Breast epithelium (tissue), 4 donors: Measurements from ENCODE around the gene LRG1. TPM values are rescaled to one million over a fixed set of nuclear protein-coding genes. Genes with fewer than 3 reads are reported as not detected.
A peak's percentile ranks its signal among the peaks of the same experiment; 100 is the strongest.
"Not testable (repeated sequence)": the region's sequence is repeated elsewhere in the genome, so short reads cannot be mapped to it uniquely, and the experiment has no call there.

ENCODE experiments used
- DNase-seq, 2 donors: peaks; one replicate each; pipeline ENCODE4 v3.0.0-alpha.2; 2019; ENCODE audit warnings: low spot score in 2 of 2
- H3K27ac ChIP-seq, 2 donors: fragments of 200-600 bp; sonication (generic) in 1 of 2; one replicate each; pipeline ENCODE4 v1.5.1; 2016 to 2019; ENCODE audit warnings: mild to moderate bottlenecking in 1 of 2
- H3K27me3 ChIP-seq, 2 donors: fragments of 200-600 bp; sonication (generic) in 1 of 2; one replicate each; pipeline versions ENCODE4 v1.5.1 to v1.6.0; 2017 to 2019; ENCODE audit warnings: control low read depth in 1 of 2, mild to moderate bottlenecking in 1 of 2
- H3K36me3 ChIP-seq: fragments of 200-600 bp; one replicate; pipeline ENCODE4 v1.5.1; 2019
- H3K4me1 ChIP-seq, 2 donors: fragments of 200-600 bp; sonication (generic); one replicate each; pipeline ENCODE4 v1.5.1; 2016 to 2019; ENCODE audit warnings: control low read depth in 1 of 2
- H3K4me3 ChIP-seq, 3 donors: fragments of 200-600 bp; sonication (generic); 1 replicate in 2 of 3; 2 replicates in 1 of 3; pipeline ENCODE4 v1.5.1; 2016 to 2019; ENCODE audit warnings: mild to moderate bottlenecking in 3 of 3, moderate library complexity in 2 of 3
- H3K9me3 ChIP-seq, 2 donors: fragments of 200-600 bp; sonication (generic) in 1 of 2; one replicate each; pipeline ENCODE4 v1.5.1; 2016 to 2019; ENCODE audit warnings: control low read depth in 1 of 2
- POLR2A ChIP-seq: fragments of 450-650 bp; IDR thresholded peaks from one replicate; pipeline ENCODE4 v1.6.1; 2016; ENCODE audit warnings: antibody characterized with exemption, mild to moderate bottlenecking, moderate library complexity
- POLR2AphosphoS5 ChIP-seq, 3 donors: sonication (generic); formaldehyde crosslinking; IDR thresholded peaks; one replicate each; pipeline ENCODE4 v1.6.1; 2017; ENCODE audit warnings: antibody characterized with exemption in 3 of 3
- intact Hi-C: fragments of 100-400 bp; cut with DNase I; formaldehyde crosslinking; loops from one replicate; pipeline ENCODE4 v1.15.1; 2023; ENCODE audit warnings: low total_unique reads
- total RNA-seq, 3 donors: library from RNA; depleted of rRNA; stranded (reverse); fragments of >200 nt; gene quantifications; one replicate each; pipeline ENCODE4 v1.1.0, GENCODE V29; 2016
- TF ChIP-seq, protein P1 (sequence below), 3 donors: fragments of 450-650 bp; IDR thresholded peaks; one replicate each; pipeline ENCODE4 v1.5.1; 2016 to 2017; ENCODE audit warnings: antibody characterized with exemption in 3 of 3, mild to moderate bottlenecking in 3 of 3, moderate library complexity in 3 of 3

Gene LRG1
- total RNA-seq, 3 donors from 2014 or later = 0.64 to 14.7 (median 5.7) TPM

DNA sequence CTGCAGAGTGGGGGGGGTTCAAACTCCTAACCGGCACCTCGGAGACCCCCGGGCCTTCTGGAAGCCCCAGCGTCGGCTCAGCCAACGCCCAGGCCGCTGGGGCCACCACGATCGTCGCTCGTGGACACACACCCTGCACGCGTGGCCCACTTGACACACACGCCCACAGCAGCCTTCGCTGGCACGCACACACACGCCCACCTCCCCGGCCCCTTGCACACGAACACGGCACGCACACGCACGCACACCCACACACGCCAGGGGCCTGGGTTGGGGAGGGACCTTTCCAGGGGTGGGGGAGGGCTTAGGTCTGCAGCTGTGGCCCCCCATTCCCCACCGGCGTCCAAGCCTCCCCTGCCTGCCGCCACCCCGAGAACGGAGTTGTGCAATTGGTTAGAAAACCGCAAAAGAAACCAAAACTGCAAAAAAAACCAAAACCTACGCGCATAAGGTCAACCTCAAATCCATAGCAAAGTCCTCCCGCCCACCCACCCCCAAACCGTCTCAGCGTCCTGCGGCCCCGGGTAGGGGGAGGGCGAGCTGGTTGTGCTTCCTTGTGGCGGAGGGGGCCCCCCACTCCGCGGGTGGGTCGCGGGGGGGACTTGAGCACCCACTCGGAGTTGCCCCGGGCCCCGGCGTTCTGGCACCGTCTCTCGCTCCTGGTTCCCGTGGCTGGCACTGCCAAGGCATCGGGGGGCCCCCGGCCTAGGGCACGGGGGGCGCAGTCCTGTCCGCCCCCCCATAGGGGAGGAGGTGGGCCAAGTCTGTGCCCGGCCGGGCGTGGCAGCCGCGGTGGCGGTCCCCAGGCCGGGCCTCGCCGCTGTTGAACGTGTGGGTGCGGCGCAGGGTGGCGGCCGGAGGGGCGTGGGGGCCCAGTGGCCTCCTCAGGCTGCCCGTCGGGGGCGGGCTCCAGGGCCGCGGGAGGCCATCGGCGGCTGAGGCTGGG, 3.3 kb upstream of the LRG1 start:
- DNase-seq = no peak
- Histone ChIP-seq H3K27ac (peak overlapping the region in 1 of 2 donors; percentile 3), H3K9me3 (no peaks in the 10 kb centered on the region), H3K27me3 (peaks cover 0 to 8% of the 10 kb centered on the region in 2 donors), H3K4me3 (peak overlapping the region; percentile 21 to 61 (median 47)), H3K36me3 (no peaks in the 10 kb centered on the region), H3K4me1 (no peaks in the 10 kb centered on the region)
- intact Hi-C loops = no loop called here
- no peak for TF ChIP-seq POLR2AphosphoS5 (IDR thresholded peaks at IDR 0.05)
- TF ChIP-seq, protein P1, sequence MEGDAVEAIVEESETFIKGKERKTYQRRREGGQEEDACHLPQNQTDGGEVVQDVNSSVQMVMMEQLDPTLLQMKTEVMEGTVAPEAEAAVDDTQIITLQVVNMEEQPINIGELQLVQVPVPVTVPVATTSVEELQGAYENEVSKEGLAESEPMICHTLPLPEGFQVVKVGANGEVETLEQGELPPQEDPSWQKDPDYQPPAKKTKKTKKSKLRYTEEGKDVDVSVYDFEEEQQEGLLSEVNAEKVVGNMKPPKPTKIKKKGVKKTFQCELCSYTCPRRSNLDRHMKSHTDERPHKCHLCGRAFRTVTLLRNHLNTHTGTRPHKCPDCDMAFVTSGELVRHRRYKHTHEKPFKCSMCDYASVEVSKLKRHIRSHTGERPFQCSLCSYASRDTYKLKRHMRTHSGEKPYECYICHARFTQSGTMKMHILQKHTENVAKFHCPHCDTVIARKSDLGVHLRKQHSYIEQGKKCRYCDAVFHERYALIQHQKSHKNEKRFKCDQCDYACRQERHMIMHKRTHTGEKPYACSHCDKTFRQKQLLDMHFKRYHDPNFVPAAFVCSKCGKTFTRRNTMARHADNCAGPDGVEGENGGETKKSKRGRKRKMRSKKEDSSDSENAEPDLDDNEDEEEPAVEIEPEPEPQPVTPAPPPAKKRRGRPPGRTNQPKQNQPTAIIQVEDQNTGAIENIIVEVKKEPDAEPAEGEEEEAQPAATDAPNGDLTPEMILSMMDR (IDR thresholded peaks at IDR 0.05) = no peak
- no peak for TF ChIP-seq POLR2A

DNA sequence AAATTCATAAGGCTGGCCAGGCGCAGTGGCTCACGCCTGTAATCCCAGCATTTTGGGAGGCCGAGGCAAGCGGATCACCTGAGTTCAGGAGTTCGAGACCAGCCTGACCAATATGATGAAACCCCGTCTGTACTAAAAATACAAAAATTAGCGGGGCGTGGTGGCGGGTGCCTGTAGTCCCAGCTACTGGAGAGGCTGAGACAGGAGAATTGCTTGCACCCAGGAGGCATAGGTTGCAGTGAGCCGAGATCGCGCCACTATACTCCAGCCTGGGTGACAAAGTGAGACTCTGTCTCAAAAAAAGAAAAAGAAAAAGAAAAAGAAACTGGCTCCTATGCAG, 1.9 kb upstream of the LRG1 start:
- H3K4me1 ChIP-seq, H3K27me3 ChIP-seq, H3K9me3 ChIP-seq, H3K4me3 ChIP-seq, intact Hi-C loops, H3K27ac ChIP-seq, DNase-seq, H3K36me3 ChIP-seq: not testable (repeated sequence)

DNA sequence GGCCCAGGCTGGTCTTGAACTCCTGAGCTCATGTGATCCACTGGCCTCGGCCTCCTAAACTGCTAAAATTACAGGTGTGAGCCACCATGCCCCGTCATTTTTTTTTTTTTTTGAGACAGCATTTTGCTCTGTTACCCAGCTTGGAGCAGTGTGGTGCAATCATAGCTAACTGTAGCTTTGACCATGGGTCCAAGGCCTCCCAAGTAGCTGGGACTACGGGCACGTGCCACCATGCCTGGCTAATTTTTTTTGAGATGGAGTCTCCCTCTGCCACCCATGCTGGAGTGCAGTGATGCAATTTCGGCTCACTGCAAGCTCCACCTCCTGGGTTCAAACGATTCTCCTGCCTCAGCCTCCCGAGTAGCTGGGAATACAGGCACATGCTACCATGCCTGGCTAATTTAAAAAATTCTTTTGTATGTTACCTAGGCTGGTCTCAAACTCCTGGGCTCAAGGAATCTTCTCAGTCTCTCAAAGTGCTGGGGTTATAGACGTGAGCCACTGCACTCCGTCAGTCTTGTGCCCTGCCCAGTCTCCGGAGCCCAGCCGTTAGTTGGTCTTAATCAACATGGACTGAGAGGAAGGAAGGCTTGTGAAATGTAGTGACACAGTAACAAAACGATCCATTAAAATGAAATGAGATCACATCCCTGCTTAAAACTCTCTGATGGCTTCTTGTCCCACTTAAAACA, 1.4 kb upstream of the LRG1 start:
- H3K36me3 ChIP-seq = no peaks in the 10 kb centered on the region
- H3K27ac ChIP-seq = no peak overlapping the region
- DNase-seq = no peak
- no peaks in the 10 kb centered on the region for H3K4me1 ChIP-seq
- H3K4me3 ChIP-seq = no peak overlapping the region
- TF ChIP-seq POLR2AphosphoS5 (IDR thresholded peaks at IDR 0.05) = no peak
- no peak for TF ChIP-seq POLR2A
- TF ChIP-seq, protein P1 (IDR thresholded peaks at IDR 0.05) = no peak
- peaks cover 0 to 4% of the 10 kb centered on the region in 2 donors for H3K27me3 ChIP-seq
- intact Hi-C loops = no loop called here
- H3K9me3 ChIP-seq = no peaks in the 10 kb centered on the region

DNA sequence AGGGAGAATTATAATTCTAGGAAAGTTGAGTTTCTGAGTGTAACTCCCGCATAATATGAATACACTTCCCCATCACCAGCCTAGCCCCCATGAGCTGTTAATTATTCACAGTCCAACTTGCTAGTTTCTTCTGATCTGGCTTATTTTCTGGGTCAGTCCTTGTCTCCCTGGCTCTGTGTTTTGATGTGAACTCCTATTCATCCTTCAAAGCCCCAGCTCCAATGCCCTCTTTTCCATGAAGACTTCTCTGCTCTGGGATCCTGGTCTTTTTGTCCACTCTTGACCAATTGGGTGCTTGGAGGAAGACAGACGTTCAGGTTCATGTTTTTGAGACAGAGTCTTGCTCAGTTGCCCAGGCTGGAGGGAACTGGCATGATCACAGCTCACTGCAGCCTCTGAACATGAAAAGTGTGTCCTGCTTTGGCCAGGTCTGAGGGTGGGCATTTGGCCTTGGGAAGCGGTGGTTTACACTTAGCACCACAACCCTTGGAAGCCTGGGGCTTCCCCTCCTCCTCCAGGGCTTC, 605 bp downstream of the LRG1 start:
- Histone ChIP-seq H3K4me1 (no peaks in the 10 kb centered on the region), H3K27me3 (peaks cover 0 to 4% of the 10 kb centered on the region in 2 donors), H3K36me3 (no peaks in the 10 kb centered on the region), H3K27ac (peak overlapping the region in 1 of 2 donors; percentile 72), H3K9me3 (no peaks in the 10 kb centered on the region), H3K4me3 (peak overlapping the region in 1 of 3 donors; percentile 38)
- no peak for TF ChIP-seq POLR2A
- no peak for TF ChIP-seq POLR2AphosphoS5 (IDR thresholded peaks at IDR 0.05)
- TF ChIP-seq, protein P1 (IDR thresholded peaks at IDR 0.05) = no peak
- no peak for DNase-seq
- intact Hi-C loops = no loop called here

DNA sequence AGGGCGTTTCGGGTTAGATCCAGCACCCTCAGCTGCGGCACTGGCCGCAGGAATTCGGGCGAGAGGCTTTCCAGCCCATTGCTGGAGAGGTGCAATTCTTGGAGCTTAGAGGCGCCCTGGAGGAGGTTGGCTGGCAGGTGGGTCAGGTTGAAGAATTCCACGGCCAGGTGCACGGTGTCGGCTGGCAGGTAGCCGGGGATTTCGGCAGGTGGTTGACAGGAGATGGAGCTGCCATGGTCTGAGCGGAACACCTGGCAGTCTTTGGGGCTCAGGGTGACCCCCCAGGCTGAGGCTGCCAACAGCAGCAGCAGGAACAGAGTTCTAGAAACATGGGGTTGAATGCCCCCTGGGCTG, 1.3 kb downstream of the LRG1 start:
- no peak for DNase-seq
- peak overlapping the region in 1 of 3 donors; percentile 18 for H3K4me3 ChIP-seq
- no peak overlapping the region for H3K27ac ChIP-seq
- H3K4me1 ChIP-seq = no peaks in the 10 kb centered on the region
- no peaks in the 10 kb centered on the region for H3K9me3 ChIP-seq
- peaks cover 0 to 4% of the 10 kb centered on the region in 2 donors for H3K27me3 ChIP-seq
- intact Hi-C loops = no loop called here
- no peaks in the 10 kb centered on the region for H3K36me3 ChIP-seq
- TF ChIP-seq POLR2A (no peak), POLR2AphosphoS5 (IDR thresholded peaks at IDR 0.05) (no peak)
